Measurements from ENCODE around the gene TENM4. TPM values are rescaled to one million over a fixed set of nuclear protein-coding genes. Genes with fewer than 3 reads are reported as not detected.
A peak's percentile ranks its signal among the peaks of the same experiment; 100 is the strongest.

Gene TENM4
- total RNA-seq, 1 donor from 2014 or later = 306 TPM

DNA sequence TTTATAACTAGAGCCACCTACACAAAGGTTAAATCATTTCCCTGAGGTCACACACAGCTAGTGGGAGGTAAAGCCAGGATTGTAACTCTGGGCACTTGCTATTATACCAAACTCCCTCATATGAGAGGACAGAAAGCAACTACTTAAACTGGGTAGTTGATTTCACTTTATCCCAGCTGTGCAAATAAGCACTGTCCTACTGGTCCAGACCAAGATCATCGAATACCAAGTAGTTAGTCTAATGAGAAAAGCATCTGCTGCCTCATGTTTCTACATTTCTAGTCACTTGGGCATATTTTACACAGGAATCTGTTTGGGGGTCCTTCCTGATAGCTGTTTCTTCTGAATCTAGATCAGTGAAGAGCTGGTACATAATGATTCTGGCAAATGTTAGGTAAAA, 687.5 kb downstream of the TENM4 start:
- no peak for DNase-seq (ENCODE audit: low read depth)

DNA sequence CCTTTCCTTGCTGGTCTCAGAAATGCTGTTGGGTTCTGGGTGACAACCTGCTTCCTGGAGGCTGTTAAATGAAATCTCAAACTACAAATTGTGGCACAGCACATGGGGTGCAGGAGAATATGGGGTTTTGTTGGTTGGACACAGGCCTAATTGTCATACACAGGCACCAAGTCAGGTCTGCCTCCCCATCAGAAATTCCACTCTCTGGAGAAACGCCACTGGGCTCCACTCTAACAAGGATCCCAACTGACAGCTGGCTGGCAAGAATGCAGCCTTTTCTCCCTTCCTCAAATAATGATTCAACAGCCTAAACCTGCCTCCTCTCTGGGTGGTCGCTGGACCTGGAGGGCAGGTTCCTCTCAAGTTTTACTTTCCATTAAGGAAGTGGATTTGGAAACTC, 688.3 kb downstream of the TENM4 start:
- no peak for DNase-seq (ENCODE audit: low read depth)

DNA sequence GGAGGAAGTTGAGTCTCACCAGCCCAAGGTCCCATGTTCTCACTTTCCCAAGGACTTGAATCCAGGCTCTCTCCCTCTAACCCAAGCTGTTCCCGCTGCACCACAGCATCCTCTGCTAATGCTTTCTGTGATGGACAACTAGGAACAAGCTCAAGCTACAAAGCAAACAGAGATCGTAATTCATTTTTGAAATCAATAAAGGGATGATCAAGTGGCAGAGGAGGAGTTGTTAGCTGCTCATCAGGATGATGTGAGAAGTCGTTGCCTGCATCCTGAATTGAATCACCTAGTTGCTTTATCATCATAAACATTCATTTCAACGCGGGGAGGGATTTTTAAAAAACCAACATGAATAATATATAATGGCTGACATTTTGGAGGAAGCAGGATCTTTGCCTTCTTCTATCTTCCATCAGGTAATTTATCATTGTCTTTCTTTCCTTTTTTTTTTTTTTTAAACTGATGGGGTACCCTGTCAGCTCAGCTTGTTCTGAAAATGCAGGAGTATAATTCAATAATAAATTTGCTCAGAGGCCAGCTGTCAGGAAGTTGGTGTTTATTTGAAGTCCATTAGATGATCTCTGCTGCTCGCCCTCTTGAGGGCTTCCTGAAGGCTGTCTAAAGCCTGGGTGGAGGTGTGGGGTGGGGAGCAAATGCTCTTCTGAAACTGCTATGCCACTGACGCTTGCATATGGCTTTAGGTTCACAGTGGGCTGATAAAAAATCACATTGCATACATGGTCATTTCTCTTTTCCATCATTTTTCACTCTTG, 691.7 kb downstream of the TENM4 start:
- DNase-seq (ENCODE audit: low read depth) = no peak

DNA sequence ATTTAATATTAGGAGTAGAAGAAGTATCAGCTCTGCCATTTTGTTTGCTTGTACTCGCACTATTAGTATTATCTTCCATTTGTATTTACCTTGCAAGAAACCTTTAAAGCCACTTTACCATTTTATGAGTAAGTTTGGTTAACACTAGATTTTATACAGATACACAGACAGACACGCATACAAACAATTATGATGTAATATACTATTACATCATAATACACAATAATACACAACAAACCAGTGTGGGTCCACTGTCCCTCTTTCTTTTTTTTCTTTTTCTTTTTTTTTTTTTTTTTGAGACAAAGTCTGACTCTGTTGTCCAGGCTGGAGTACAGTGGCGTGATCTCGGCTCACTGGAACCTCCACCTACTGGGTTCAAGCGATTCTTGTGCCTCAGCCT, 695.9 kb downstream of the TENM4 start:
- no peak for DNase-seq (ENCODE audit: low read depth)

DNA sequence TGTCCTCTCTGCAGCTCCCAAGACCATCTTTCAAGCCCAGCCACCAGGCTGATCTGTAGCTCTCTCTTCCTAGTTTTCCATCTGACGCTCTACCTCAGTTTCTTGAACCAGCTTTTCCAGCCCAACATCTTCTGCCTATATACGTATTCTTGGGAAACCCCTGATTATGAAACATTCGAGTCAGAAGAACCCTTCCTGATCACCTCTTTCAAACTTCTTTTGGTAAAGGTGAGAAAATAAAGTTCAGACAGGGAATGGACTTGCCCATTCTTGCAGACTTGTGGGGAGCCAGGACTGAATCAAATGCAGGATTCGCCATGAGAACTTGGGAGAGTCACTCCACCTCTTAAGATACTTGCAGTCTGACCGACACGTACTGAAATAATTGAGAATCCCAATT, 696.6 kb downstream of the TENM4 start:
- DNase-seq (ENCODE audit: low read depth) = no peak

DNA sequence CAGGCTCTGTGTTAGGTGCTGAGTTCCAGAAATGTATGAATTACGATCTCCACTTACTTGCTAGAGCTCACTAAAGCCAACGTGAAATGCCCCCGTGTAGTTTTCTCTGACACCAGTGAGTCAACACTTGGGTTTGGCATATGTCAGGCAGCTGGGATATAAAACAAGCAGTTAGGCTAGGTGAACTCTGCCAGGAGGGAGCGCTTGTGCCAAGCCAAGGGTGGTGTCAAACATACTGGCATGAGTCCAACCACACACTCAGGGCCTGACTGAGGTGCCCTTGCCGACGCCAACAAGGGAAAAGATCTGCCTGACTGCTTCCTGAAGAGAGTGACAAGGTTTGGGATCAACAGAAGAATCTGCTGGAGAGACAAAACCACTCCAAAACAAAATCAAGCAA, 698.4 kb downstream of the TENM4 start:
- peak; percentile 83 for DNase-seq (ENCODE audit: low read depth)

DNA sequence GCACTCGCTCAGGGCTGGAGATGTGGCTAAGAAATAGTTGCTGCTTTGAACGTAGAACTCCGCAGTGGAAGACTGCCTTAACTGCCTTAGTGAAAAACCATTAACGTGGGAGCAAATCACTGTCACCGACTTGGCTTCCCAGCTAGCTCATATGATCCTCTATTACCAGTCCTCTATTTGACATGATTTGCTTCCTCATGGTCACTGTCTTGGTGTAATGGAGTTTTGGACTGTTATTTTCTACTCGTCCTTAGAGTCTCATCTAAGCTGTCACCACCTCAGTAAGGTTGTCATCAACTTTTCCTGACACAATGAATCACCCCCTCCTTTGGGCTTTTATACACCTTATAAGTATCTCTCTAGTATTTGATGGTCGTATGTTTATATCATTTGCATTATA, 699.1 kb downstream of the TENM4 start:
- DNase-seq (ENCODE audit: low read depth) = no peak

DNA sequence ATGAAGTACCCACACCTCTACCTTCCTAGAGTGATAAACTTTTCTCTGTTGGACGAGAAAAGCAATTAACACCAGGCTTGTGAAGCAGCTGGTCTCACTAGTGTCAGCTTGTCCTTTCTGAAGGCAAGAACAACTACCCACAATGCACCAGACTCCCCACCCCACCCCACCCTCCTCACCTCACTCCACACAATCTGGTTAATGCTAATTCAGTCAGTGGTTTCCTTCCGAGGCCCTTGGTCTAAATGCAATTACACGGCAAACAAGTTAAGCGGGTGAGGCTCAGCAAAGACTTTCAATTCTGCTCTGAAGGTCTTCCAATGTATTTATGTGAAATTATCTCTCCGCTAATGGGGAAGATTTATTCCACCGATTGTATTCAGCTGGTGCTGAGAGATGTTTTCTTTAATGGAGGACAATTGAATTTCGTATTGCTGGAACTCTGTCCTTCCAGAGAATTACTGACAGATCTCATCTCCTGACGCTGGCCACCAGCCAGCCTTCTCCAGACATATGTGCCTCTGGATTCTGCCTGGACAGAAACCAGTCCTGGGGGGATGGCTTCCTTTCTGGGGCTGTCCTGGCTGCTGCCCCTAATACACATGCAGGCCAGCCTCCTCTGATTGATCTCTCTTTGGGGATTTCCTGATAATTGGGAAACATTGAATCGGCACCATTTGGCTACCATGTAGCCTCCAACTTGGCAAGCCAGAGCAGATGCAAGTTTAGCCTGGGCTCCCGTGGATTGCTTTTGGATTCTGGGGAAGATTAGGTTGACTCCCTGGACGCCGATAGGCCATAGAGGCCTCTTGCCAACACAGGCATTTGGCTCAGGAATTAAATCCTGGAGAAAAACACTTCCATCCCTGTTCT, 700.4 kb downstream of the TENM4 start:
- no peak for DNase-seq (ENCODE audit: low read depth)

DNA sequence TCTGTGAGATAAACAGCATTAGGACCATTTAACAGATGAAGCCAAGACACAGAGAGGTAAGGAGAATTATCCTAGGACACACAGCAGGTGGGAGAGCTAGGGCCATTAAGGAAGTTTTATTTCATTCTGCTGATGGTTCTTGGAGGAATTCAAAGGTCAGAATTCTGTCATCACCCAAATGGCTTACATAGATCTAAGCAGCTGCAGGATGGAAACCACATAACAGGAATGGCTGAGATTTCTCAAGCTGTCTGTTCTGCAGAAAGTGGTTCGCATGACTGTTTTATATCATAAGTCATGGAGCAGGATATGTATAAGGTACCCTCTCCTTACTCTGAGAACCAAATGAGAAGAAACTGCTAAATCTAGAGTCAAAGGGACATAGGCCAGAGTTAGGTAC, 702.9 kb downstream of the TENM4 start:
- DNase-seq (ENCODE audit: low read depth) = no peak

DNA sequence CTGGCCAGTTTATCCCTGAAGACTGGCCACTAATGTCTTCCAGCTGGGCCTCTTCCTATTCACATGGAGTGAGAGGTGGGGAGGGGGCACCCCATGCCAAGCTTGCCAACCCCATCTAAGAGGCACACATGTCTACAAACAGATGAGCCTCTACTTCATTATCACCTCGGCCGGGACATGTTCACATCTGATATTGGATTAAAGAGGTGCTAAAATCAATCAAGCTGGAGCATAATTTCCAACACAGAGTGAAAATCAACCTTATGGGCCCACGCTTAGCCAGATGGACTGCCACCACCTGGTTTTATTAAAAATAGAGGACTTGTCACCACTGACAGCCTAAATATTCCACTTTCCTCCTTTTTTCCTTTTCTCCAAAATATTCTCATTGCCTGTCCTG, 703.5 kb downstream of the TENM4 start:
- DNase-seq (ENCODE audit: low read depth) = no peak

DNA sequence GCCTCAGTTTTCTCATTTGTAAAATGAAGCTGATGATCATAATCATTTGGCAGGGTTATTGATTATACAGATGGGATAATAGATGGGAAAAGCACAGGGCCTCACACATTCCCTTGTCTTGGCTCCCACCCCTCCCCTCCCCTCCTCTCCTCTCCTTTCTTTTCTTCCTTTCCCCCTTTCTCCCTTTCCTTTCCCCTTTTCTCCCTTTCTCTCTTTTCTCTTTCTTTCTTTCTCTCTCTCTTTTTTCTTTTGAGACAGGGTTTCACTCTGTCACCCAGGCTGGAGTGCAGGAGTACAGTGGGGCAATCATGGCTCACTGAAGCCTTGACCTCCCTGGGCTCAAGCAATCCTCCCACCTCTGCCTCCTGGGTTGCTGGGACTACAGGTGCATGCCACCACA, 705.1 kb downstream of the TENM4 start:
- DNase-seq (ENCODE audit: low read depth) = no peak

DNA sequence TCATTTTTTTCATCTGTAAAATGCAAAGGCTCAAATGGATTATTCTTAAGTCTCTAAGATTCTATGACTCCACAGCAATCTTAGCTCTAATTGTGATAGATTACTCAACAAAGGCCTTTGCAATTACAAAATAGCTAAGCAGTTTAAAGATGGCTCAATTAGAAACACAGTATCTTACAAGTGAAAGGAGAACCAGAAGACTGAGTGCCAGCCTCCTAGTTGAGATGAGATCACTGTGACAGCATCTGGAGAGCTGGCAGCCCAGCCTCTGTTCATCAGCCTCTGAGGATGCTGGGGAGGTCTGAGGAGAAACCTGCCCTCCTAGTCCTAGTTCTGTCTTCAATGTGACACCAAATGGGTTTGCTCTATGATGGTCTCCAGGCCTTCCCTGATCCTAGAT, 707.8 kb downstream of the TENM4 start:
- DNase-seq (ENCODE audit: low read depth) = no peak

DNA sequence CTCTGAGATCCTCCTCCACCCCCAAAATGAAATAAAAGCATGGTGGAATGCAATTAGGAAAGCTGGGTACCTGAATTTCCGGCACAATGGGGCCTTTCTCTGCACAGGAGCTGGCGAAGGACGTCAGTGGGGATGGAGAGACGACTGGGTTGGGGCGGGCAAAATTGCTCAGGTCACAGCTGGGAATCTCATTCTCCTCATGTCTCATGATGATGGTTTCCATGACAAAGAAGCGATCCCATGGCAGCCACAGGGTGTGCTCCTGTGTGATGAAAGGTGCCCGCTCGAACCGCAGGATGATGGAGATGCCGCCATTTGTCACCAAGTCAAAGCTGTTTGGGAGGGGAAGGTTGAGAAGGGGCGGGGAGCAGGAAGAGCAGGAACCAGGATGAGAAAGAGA, 708.6 kb downstream of the TENM4 start:
- DNase-seq (ENCODE audit: low read depth) = no peak

DNA sequence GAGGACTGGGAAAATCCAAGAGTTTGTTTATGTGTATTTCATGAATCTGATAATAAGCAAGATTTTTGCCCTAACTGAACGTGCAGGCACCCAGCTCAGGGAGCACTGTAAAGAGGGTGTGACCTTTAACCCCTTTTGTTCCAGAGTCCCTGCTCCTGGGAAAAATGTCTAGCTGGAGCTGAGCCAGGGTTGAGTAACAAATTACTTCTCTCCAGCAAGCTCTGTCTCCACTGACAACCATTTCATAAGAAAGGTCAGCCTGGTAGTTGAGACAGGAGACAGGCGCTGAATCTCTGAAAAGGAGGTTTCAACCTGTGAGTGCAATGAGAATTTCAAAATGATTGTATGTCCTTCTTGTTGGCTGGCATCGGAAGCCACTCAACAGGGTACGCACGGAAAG, 709.8 kb downstream of the TENM4 start:
- peak; percentile 69 for DNase-seq (ENCODE audit: low read depth)

DNA sequence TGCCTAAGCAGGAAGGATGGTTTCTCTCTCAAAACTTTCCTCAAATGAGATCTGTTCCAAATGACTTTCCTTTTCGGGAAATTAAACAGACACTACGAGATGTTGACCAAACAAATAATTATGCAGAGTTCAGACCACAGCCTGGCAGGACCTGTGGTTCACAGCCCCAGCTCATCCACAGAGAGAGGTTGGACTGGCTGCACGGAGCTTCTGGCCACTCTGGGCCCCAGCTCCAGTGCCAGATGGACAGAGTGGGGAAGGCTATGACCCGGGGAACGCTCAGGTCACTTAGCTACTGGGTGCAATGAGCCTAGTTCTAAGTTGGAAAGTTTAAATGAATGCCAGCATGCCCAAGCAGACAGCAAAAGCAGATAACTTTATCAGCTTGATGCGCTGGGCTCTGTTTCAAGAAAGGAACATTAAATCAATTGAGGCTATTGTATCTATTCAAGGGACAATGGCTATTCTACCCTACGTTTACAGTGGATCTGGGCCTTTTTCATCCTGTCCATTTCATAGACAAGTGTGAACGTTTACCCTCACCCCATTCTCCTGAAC, 710.5 kb downstream of the TENM4 start:
- DNase-seq (ENCODE audit: low read depth) = no peak

DNA sequence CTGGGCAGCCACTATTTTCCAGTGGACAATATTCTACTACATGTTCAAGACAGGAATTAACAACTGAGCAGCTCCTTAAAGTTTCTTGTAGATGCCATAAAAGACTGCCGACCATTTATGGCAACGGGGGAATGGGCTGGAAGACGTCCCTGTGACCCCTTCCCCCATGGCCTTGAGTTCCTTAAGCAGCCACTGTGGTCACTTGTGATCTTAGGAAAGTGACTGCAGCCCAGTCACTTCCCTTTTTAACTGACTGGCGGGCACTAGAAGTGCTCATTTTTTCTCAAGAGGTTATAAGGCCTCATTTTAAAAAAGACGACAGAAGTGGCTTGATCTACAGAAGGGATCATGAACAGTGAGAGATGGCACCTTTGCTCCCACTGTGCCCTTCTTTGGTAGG, 713.0 kb downstream of the TENM4 start:
- no peak for DNase-seq (ENCODE audit: low read depth)

DNA sequence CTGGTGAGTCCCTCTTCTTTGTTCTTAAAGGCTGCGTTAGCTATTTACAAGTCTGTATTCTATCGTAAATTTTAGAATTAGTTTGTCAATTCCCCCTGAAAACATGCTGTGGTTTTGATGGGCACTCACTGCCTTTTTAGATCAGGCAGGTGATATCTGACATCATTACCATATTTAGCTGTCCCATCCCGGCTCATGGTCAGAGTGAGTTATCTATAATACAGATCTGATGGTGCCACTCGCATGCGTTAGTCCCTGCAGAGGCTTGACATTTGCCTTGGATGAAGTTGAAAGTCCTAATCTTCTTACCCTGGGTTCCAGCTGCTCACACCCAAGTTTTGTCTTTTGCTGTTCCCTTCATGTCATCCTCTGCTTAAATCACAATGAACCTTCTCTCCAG, 715.6 kb downstream of the TENM4 start:
- no peak for DNase-seq (ENCODE audit: low read depth)

DNA sequence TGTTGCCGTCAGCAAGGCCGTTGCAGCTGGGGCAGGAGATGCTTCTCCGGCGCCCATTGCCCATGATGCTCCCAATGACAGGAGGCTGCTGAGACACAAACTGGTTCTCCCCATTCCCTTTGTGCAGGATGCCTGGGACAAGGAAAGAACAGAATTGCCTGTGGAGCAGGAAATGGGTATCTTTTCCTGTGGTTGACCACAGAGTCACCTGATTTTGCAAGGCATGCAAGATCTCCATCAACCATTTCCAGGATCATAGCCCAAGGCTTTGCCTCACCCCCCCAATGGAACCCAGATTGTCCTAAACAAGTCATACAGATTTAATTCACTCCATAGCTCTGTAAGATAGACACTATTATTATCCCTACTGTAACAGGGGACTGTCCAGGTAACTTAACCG, 718.0 kb downstream of the TENM4 start:
- DNase-seq (ENCODE audit: low read depth) = peak; percentile 47

DNA sequence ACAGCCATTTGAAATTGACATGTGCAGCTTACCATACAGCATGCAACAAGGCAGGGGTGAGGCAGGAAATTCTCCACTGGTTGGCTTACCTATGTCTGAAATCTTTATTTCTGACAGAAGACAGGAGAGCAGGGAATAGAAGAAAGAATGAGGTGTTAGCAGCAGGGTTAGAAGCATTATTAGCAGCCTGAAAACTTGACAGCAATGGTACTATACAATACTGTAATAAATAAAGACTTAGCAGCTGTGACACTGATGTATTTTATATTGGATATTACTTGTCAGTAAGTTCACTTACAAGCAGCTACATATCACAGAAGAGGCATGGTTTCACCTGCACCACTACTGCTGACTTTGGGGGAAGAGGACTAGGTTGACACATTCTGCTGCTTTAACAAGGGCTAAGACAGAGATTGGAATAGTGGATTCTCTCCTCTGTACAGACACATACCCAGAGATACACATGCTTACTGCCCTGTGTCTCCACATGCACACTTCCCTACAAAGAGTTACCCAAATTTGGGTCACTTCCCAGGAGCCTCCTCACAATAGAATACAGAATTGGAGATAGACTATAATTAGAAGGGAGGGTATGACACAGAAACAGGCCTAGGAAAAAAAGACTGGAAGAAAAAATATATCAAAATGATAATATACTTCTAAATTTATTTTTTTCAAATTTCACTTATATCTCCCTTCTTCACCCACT, 720.4 kb downstream of the TENM4 start:
- DNase-seq (ENCODE audit: low read depth) = no peak

DNA sequence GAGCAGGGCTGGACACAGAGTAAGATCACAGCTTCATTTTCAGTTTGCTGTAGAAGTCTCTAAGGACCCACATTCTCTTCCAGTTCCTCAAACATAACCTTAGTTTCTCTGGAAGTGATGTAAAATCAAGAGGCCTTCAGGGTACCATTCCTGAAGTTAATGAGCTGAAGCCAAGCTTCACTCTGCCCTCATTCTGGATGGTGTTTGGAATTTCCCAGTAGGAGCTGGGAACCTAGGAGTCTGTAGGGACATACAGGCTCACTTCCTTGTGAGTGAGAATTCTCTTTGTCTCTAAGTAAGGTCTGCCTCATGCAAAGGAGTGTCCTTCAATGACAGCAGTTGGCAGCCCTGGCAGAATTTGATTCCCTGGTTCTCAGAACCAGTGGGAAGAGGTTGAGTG, 723.8 kb downstream of the TENM4 start:
- DNase-seq (ENCODE audit: low read depth) = peak; percentile 96

DNA sequence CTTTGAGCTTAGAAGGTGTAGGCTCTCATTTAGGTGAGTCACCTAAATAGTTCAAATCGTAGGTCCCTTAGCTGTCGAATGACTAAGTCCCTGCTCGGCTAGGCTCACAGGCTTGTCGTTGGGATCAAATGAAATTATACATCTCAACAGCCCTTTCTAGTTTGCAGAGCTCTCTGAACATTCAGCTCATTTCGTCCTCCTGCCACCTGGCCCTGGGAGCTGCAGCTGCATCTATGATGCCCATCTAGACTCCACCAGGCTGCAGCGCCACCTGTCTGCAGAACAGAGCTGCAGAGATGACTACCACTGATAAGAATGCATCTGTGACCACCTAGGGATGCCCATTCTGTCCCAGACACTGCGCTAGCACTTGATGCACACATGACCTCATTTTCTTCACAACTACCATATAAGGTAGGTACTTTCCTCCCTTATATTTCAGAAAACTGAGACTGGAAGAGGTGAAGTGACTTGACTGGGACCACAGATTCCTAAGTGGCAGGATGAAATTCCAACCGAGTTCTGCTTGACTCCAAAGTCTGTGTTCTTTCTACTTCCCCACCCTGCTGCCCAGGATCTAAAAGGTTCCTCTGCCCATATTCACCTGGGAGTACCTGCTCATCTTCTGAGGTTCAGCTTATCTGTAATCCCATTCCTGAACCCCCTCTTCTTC, 725.1 kb downstream of the TENM4 start:
- DNase-seq (ENCODE audit: low read depth) = peak; percentile 97

DNA sequence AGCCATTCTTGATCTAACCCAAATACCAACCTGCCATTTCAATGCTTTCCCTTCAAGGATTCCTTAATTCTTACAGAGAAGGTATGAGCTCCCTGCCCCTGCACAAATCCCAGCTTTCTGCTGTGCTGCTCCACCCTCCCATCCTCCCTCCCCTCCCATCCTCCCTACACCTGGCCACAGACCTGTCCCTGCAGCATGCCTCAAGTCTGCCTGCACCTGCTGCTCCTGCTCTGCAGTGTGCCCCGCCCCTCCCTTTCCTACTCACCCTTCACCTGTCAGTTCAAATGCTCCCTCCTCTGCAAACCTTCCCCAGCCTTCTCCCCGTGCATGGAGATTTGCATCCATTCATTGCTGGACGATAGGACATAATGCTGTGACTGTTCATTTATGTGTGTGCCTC, 726.3 kb downstream of the TENM4 start:
- no peak for DNase-seq (ENCODE audit: low read depth)
